Retina (tissue), 1 donor: ENCODE results near the gene EPS8.
"Not testable (repeated sequence)": the region's sequence is repeated elsewhere in the genome, so short reads cannot be mapped to it uniquely, and the experiment has no call there.

Source experiments
- DNase-seq: peaks from one replicate; pipeline ENCODE4 v3.0.0-alpha.2; 2016

EPS8 gene

GRCh38 chr12:15752785-15753184 is 36.4 kb downstream of the EPS8 start:
- DNase-seq, result no peak

DNA sequence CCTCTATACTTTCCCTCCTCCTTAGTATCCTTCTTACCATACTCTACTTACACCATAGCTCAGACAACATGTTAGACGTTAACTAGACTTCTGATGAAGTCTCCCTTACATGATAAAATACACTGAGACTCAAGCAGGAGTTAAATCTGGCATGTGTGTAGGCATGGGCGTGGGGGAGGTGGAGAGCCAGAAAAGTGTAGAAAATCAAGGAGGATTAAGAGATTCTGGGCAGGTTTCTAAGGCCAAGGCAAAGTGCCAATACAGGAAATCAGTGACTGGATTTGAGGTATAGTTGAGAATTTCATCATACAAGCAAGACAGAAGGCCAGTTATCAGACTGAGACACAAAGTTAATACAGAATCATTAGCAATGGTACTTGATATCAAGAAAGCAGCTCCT is 37.4 kb downstream of the EPS8 start:
- no peak for DNase-seq

GRCh38 chr12:15749937-15750336 is 39.3 kb downstream of the EPS8 start:
- DNase-seq, result no peak

GRCh38 chr12:15741870-15742269 is 47.3 kb downstream of the EPS8 start:
- DNase-seq, result not testable (repeated sequence)

DNA sequence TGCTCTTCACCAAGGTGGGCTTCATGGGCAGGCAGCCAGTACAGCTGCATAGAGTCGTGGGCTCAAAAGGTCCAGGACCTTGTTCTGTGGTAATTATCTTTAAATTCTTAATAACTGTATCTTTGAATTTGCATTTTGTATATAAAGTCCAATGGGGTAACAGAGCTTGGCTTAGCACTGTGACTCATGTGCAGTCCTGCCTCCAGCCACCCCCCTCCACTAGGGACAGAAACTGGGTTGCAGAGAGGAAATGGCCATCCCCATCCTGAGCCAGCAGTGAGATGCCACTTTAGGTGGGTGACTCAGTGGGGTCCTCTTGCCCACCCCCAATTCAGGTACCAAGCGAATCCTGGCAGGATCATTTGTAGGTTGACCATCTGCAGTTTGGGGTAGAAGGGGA is 48.1 kb downstream of the EPS8 start:
- DNase-seq, result no peak

DNA sequence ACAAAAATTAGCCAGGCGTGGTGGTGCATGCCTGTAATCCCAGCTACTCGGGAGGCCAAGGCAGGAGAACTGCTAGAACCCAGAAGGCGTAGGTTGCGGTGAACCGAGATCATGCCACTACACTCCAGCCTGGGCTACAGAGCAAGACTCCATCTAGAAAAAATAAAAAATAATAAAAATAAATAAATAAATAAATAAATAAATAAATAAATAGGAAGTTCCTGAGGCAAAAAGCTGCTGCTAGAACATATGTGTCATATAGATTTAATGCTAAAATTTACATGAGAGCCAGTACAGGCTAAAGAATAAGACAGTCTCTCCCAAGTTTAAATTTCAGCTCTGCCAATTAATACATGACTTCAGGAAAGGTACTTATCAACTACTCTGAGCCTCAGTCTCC is 48.8 kb downstream of the EPS8 start:
- DNase-seq, result not testable (repeated sequence)

DNA sequence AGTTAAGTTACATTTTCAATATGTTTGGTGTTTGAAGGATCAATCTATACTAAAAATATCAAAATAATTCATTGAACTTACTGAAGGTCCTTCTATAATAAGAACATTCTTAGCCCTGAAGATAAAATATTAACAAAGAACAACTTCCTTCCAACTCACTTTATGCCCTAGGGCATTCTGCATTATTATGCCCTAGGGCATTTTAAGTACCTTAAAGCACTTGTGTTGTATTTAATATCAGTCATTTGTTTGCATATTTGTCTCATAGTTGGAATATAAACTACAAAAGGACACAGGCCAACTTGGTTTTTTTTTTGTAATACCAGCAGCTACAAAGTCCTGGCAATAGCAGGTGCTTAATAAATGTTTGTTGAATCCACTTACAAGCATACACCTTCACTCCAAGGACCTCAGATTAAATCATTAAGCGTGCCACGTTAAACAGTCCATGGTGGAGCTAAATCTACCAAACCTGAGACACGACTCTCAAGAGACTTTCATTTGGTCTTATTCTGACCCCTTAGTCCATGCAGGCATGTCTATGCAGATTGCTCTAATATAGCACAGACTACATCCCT is 50.7 kb downstream of the EPS8 start:
- DNase-seq, result no peak

DNA sequence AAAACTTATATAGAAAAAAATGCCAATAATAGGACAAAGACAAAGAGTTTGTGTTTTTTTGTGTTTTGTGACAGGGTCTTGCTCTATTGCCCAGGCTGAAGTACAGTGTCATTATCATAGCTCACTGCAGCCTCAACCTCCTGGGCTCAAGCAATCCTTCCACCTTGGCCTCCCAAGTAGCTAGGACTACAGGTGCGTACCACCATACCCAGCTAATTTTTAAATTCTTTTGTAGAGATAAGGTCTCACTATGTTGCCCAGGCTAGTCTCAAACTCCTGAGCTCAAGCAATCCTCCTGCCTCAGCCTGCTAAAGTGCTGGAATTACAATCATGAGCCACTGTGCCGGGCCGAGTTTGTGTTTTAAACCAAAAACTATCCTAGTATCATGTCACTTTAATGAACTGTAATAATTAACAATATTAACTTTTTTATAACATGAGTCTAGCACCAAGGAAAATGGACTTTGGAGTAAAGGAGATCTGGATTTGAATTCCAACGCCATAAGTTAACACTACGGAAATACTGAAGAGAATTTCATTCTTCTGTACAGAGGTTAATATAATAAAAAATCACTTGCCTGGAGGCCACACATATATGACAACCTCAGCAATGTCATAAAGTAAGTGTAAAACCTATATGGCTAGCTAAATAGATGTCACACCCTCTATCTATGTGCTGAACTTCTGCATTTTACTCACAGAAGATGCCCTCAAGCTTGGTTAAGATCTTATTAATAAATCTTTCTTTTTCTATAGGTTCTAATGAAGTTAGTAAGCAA is 53.2 kb downstream of the EPS8 start:
- no peak for DNase-seq

DNA sequence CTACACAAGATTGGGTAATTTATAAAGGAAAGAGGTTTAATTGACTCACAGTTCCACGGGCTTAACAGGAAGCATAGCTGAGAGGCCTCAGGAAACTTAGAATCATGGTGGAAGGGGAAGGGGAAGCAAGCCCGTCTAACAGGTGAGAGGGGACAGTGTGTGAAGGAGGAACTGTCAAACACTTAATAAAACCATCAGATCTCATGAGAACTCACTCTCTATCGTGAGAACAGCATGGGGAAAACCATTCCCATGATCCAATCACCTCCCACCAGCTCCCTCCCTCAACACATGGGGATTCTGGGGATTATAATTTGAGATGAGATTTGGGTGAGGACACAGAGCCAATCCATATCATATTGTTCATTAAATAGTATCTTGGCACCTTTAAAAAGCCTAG is 56.1 kb downstream of the EPS8 start:
- no peak for DNase-seq

DNA sequence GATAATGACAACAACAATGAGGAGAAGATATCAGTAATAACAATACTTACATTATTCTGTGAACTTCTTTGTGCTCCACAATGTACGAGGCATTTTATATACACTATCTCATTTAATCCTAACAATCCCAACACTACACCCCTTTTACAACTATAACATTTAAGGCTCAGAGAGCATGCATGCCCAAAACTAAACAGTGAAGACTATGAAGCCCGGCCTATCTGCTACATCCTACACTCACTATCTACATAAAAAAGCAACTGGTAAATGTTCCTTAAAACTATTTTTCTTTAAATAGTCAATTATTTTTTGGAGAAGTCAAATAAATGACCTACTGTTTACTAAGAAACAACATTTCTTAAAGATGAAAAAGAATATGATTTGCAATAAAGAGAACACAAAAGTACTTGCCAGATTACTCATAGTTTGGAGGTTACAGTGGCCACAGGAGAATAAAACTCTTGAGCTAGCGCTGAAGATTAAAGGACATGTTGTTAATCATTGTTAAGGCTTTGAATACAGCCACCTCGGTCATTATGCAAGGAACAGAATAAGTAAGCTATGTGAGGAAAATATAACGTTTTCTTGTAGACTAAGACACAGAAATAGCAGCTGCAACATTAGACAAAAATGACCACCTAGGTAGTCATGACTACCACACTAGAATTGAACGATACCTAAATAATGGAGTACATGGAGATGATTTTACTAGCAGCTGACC is 56.7 kb downstream of the EPS8 start:
- DNase-seq, result no peak

GRCh38 chr12:15731940-15732339 is 57.2 kb downstream of the EPS8 start:
- no peak for DNase-seq

- DNase-seq, result no peak
Observed at GRCh38 chr12:15729097-15729496, 60.1 kb downstream of the EPS8 start.

GRCh38 chr12:15728118-15728598 is 61.0 kb downstream of the EPS8 start:
- DNase-seq, result no peak

DNA sequence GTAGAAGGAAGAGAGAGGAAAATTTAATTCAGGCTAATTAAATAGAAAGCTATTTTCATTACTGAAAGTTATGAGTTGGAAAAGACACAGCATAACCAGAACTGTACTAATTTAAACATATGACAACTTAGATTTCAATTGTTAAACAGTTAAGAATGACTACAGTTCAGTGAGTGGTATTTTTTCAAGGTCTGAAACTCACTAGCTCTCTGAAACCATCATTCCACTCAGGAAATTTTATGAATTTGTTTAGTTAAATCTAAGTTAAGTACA is 62.4 kb downstream of the EPS8 start:
- DNase-seq, result no peak

DNA sequence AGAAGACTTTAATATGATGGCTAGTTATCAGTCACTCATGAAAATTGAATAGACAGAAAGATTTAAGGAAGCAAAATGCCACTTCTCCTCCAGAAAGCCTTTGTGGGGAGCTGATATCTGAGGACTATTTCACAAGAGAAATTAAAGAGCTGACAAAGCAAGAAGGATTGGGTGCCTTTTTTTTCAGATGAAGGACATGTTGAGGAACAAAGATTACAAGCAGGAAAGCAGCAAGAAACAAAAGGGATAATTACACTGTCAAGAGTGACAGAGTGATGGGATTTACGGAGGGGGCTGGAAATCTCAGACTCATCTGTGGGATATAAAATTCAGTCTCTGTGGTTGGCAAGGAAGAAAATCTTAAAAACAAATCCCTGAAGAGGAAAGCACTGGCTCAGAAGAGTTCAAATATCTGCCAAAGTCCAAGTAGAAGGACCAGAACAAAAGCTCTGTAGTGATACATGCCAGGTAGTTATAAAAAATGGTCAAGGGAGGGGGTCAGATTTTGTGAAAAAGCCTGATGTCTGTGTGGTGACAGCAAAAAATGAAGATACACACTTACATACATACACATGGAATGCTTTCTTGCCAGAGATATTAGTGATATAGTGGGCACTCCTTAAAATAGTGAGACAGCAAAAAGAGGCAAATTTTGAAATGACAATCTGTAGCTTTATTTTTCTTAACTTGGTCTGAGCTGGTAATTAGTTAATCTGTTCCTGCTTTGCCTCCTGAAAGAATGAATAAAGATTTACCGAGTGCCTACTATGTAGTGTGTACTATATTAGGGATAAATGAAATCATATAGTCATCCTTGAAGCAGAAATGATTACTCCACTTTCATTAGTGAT is 62.9 kb downstream of the EPS8 start:
- no peak for DNase-seq

DNA sequence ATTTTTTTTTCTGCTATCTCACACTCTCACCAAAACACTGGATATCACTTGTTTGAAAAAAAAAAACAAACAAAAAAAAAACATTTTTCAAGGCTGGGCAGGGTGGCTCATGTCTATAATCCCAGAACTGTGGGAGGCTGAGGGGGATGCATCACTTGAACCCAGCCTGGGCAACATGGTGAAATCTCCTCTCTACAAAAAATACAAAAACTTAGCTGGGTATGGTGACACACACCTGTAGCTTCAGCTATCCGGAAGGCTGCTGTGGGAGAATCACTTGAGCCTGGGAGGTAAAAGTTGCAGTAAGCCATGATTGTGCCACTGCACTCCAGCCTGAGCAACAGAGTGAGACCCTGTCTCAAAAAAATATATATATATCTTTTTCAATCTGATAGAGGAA is 66.2 kb downstream of the EPS8 start:
- DNase-seq, result no peak

GRCh38 chr12:15721316-15722115 is 67.7 kb downstream of the EPS8 start:
- DNase-seq, result no peak

DNA sequence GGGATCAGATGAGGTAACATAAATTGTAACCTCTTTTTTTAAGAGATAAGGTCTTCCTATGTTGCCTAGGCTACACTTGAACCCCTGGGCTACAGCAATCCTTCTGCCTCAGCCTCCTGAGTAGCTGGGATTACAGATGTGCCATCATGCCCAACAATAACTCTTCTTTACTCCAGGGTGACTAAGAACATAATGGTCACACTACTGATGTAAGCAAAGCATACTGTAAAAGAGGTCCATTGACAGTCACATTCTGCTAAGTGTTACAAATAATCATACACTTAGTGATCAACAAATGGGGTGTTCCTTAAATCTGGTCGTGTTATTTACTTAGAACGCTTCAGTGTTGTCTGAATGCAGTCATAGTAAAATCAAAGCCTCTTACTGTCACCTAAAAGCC is 68.9 kb downstream of the EPS8 start:
- DNase-seq, result no peak

- no peak for DNase-seq
Observed at GRCh38 chr12:15719230-15719629, 70.0 kb downstream of the EPS8 start.

GRCh38 chr12:15717940-15718567 is 71.1 kb downstream of the EPS8 start:
- DNase-seq, result no peak

GRCh38 chr12:15716581-15716980 is 72.6 kb downstream of the EPS8 start:
- DNase-seq, result no peak

- no peak for DNase-seq
Observed at GRCh38 chr12:15714256-15714655, 74.9 kb downstream of the EPS8 start.
